ENCODE results near the gene PUS7L.
"Not testable (repeated sequence)": the region's sequence is repeated elsewhere in the genome, so short reads cannot be mapped to it uniquely, and the experiment has no call there.

PUS7L gene

GRCh38 chr12:43744826-43745225, 13.8 kb downstream of the PUS7L start:
- no peak for DNase-seq

- DNase-seq: no peak
These were observed 16.5 kb downstream of the PUS7L start for GRCh38 chr12:43742106-43742505.

GRCh38 chr12:43740511-43741100, 18.0 kb downstream of the PUS7L start:
- no peak for DNase-seq

- DNase-seq: no peak
These were observed 20.9 kb downstream of the PUS7L start for GRCh38 chr12:43737646-43738045.

GRCh38 chr12:43736927-43737440, 21.6 kb downstream of the PUS7L start:
- DNase-seq: no peak

GRCh38 chr12:43733687-43734086, 24.9 kb downstream of the PUS7L start:
- DNase-seq: no peak

GRCh38 chr12:43730283-43730682, 28.3 kb downstream of the PUS7L start:
- DNase-seq: no peak

- DNase-seq: no peak
These were observed 29.9 kb downstream of the PUS7L start for GRCh38 chr12:43728698-43729097.

GRCh38 chr12:43728117-43728516, 30.5 kb downstream of the PUS7L start:
- no peak for DNase-seq

- no peak for DNase-seq
These were observed 35.5 kb downstream of the PUS7L start for GRCh38 chr12:43723134-43723533.

GRCh38 chr12:43722621-43723020, 36.0 kb downstream of the PUS7L start:
- no peak for DNase-seq

GRCh38 chr12:43711348-43711747, 47.2 kb downstream of the PUS7L start:
- DNase-seq: no peak

GRCh38 chr12:43703772-43704171, 54.8 kb downstream of the PUS7L start:
- DNase-seq: not testable (repeated sequence)

GRCh38 chr12:43701194-43701593, 57.4 kb downstream of the PUS7L start:
- DNase-seq: not testable (repeated sequence)

- DNase-seq: no peak
These were observed 62.4 kb downstream of the PUS7L start for GRCh38 chr12:43696154-43696553.

- DNase-seq: no peak
These were observed 63.7 kb downstream of the PUS7L start for GRCh38 chr12:43694879-43695278.

GRCh38 chr12:43692064-43692463, 66.5 kb downstream of the PUS7L start:
- no peak for DNase-seq

- DNase-seq: not testable (repeated sequence)
These were observed 73.1 kb downstream of the PUS7L start for GRCh38 chr12:43685491-43685890.

- peak; percentile 16 for DNase-seq
These were observed 82.3 kb downstream of the PUS7L start for GRCh38 chr12:43676183-43676813.

- no peak for DNase-seq
These were observed 83.3 kb downstream of the PUS7L start for GRCh38 chr12:43675048-43675904.

- no peak for DNase-seq
These were observed 89.2 kb downstream of the PUS7L start for GRCh38 chr12:43669373-43669772.

All from CD4-positive, alpha-beta T cell treated with Interleukin-15 for 1 hour (primary cell).